Epithelial cell of proximal tubule (primary cell): ENCODE data around the gene ASIC1. TPM values are rescaled to one million over a fixed set of nuclear protein-coding genes. Genes with fewer than 3 reads are reported as not detected.

Experiments used
- DNase-seq: peaks from one replicate; pipeline ENCODE4 v3.0.0-alpha.2; 2011; ENCODE audit warnings: low read depth
- H3K4me3 ChIP-seq: 2 replicates; pipeline ENCODE4 v1.5.1; 2011; ENCODE audit warnings: low read depth, mild to moderate bottlenecking, low read length
- CTCF ChIP-seq: conservative IDR thresholded peaks from 2 replicates; pipeline ENCODE4 v1.5.1; 2012; ENCODE audit warnings: low read depth, mild to moderate bottlenecking, low read length
- total RNA-seq: library from RNA; depleted of rRNA; stranded (reverse); fragments of >200 nt; gene quantifications from 2 replicates; pipeline ENCODE4 v1.2.3, GENCODE V29; 2015

The ASIC1 gene
- total RNA-seq, 1 donor from 2014 or later, result 4.0 TPM

- DNase-seq, result no peak
- no peak overlapping the region for H3K4me3 ChIP-seq
- no peak for TF ChIP-seq CTCF
These were observed 3.8 kb upstream of the ASIC1 start for GRCh38 chr12:50053583-50053982.

GRCh38 chr12:50055831-50056638 lies 1.4 kb upstream of the ASIC1 start:
- TF ChIP-seq CTCF, result peak; percentile 98
- peak overlapping the region; percentile 17 for H3K4me3 ChIP-seq
- no peak for DNase-seq

GRCh38 chr12:50056639-50056976 lies 788 bp upstream of the ASIC1 start:
- peak overlapping the region; percentile 55 for H3K4me3 ChIP-seq
- no peak for DNase-seq
- no peak for TF ChIP-seq CTCF

GRCh38 chr12:50057896-50058670 lies 687 bp downstream of the ASIC1 start:
- DNase-seq, result no peak
- no peak for TF ChIP-seq CTCF
- H3K4me3 ChIP-seq, result peak overlapping the region; percentile 55

GRCh38 chr12:50058743-50059312 lies 1.4 kb downstream of the ASIC1 start:
- TF ChIP-seq CTCF, result no peak
- DNase-seq, result no peak
- no peak overlapping the region for H3K4me3 ChIP-seq

GRCh38 chr12:50059440-50060119 lies 2.2 kb downstream of the ASIC1 start:
- H3K4me3 ChIP-seq, result no peak overlapping the region
- no peak for TF ChIP-seq CTCF
- no peak for DNase-seq
